ENCODE results near the gene SMAP1.

SMAP1 gene

GRCh38 chr6:70889270-70889669, 221.6 kb downstream of the SMAP1 start:
- DNase-seq (ENCODE audit: low read depth in 2 of 2): no peak

- no peak for DNase-seq (ENCODE audit: low read depth in 2 of 2)
These were observed 226.3 kb downstream of the SMAP1 start for GRCh38 chr6:70894001-70894400.

DNA sequence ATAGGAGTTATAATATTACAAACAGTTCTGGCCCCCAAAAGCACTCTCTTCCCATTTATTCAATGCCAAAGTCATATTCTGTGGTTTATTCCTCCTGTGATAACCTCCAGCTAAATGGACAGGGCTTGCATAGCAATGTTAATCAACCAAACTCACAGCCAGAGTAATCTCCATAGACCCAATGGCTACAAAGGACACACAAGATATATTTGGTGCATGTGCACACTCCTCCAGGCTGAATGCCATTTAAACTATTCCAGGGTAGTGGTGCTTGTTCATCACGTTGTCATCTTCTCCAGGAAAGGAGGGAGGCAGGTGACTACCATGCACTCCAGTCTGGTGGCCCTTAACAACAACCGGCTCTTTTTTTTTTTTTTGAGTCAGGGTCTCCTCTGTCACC, 232.4 kb downstream of the SMAP1 start:
- no peak for DNase-seq (ENCODE audit: low read depth in 2 of 2)

GRCh38 chr6:70901324-70901723, 233.6 kb downstream of the SMAP1 start:
- no peak for DNase-seq (ENCODE audit: low read depth in 2 of 2)

- DNase-seq (ENCODE audit: low read depth in 2 of 2): no peak
These were observed 236.2 kb downstream of the SMAP1 start for GRCh38 chr6:70903665-70904452.

GRCh38 chr6:70905742-70906141, 238.1 kb downstream of the SMAP1 start:
- no peak for DNase-seq (ENCODE audit: low read depth in 2 of 2)

Data from stimulated activated CD8-positive, alpha-beta memory T cell treated with anti-CD3 and anti-CD28 coated beads, Interleukin-2, amount 100 ng/mL, for 48 hours (primary cell).